Retinal pigment epithelial cell (primary cell): ENCODE results near the gene COLGALT1.
"Not testable (repeated sequence)": the region's sequence is repeated elsewhere in the genome, so short reads cannot be mapped to it uniquely, and the experiment has no call there.

ENCODE experiments used
- DNase-seq: peaks from one replicate; pipeline ENCODE4 v3.0.0-alpha.2; 2010; ENCODE audit warnings: low read depth
- H3K4me3 ChIP-seq: 2 replicates; pipeline ENCODE4 v1.5.1; 2011; ENCODE audit warnings: mild to moderate bottlenecking, low read length, control low read depth, moderate library complexity
- CTCF ChIP-seq: conservative IDR thresholded peaks from 2 replicates; pipeline ENCODE4 v1.5.1; 2011; ENCODE audit warnings: low read depth, low read length, control low read depth, inconsistent platforms

The COLGALT1 gene

GRCh38 chr19:17560205-17560595 lies 4.8 kb downstream of the COLGALT1 start:
- no peak overlapping the region for H3K4me3 ChIP-seq
- no peak for TF ChIP-seq CTCF

GRCh38 chr19:17562097-17562496 lies 6.6 kb downstream of the COLGALT1 start:
- no peak overlapping the region for H3K4me3 ChIP-seq
- no peak for TF ChIP-seq CTCF
- DNase-seq, result no peak

More at GRCh38 chr19:17560205-17560595, 4.8 kb downstream of the COLGALT1 start:
- no peak for DNase-seq

- TF ChIP-seq CTCF, result no peak
- DNase-seq, result no peak
- no peak overlapping the region for H3K4me3 ChIP-seq
Observed at GRCh38 chr19:17562561-17562960, 7.1 kb downstream of the COLGALT1 start.

- no peak overlapping the region for H3K4me3 ChIP-seq
- no peak for DNase-seq
- TF ChIP-seq CTCF, result no peak
Observed at GRCh38 chr19:17564781-17565180, 9.3 kb downstream of the COLGALT1 start.

GRCh38 chr19:17565611-17566010 lies 10.2 kb downstream of the COLGALT1 start:
- TF ChIP-seq CTCF, result no peak
- no peak for DNase-seq
- no peak overlapping the region for H3K4me3 ChIP-seq

- H3K4me3 ChIP-seq, result no peak overlapping the region
- DNase-seq, result no peak
- TF ChIP-seq CTCF, result no peak
Observed at GRCh38 chr19:17567940-17568339, 12.5 kb downstream of the COLGALT1 start.

- H3K4me3 ChIP-seq, DNase-seq: not testable (repeated sequence)
Observed at GRCh38 chr19:17570291-17570690, 14.8 kb downstream of the COLGALT1 start.

GRCh38 chr19:17570791-17571190 lies 15.3 kb downstream of the COLGALT1 start:
- DNase-seq, result no peak
- no peak for TF ChIP-seq CTCF
- no peak overlapping the region for H3K4me3 ChIP-seq
